Measurements from ENCODE around the gene CDK12.
"Not testable (repeated sequence)": the region's sequence is repeated elsewhere in the genome, so short reads cannot be mapped to it uniquely, and the experiment has no call there.

Gene CDK12

GRCh38 chr17:39507511-39507910 is 46.2 kb downstream of the CDK12 start:
- no peak for DNase-seq (ENCODE audit: low read depth)

GRCh38 chr17:39508987-39509386 is 47.7 kb downstream of the CDK12 start:
- no peak for DNase-seq (ENCODE audit: low read depth)

DNA sequence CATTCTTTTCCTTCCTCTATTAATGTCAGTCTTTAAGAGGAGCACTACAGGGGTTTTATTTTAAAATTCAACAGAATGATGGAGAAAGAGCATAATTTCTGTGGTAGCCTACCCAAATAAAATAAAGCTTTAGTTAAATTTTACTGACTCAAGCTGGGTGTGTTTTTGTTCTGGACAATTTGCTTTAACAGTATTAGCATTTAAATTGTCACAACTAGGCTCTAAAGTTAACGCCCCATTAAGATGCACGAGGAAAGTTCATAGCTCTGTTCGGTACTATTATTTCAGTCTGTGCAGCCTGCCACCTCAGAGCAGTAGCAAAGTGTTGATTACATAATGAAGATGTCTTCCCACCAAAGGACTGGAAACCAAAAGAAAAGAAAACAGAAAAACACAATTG is 52.0 kb downstream of the CDK12 start:
- no peak for DNase-seq (ENCODE audit: low read depth)

GRCh38 chr17:39513915-39514314 is 52.6 kb downstream of the CDK12 start:
- DNase-seq (ENCODE audit: low read depth) = no peak

DNA sequence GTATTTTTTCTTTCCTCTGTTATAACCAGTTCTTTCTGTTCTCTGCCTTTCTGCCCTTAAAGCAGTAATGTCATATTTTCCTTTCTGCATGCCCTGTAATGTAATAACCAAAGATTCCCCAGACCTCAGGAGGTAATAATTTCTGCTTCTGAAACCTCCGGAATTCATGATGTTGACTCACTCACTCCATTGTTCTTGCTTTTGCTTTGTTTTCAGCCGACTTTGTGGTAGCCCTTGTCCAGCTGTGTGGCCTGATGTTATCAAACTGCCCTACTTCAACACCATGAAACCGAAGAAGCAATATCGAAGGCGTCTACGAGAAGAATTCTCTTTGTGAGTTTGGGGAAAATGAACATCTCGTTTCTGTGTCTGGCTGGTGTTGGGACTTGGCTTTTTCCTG is 55.9 kb downstream of the CDK12 start:
- DNase-seq (ENCODE audit: low read depth) = no peak

GRCh38 chr17:39525801-39526506 is 64.7 kb downstream of the CDK12 start:
- no peak for DNase-seq (ENCODE audit: low read depth)

DNA sequence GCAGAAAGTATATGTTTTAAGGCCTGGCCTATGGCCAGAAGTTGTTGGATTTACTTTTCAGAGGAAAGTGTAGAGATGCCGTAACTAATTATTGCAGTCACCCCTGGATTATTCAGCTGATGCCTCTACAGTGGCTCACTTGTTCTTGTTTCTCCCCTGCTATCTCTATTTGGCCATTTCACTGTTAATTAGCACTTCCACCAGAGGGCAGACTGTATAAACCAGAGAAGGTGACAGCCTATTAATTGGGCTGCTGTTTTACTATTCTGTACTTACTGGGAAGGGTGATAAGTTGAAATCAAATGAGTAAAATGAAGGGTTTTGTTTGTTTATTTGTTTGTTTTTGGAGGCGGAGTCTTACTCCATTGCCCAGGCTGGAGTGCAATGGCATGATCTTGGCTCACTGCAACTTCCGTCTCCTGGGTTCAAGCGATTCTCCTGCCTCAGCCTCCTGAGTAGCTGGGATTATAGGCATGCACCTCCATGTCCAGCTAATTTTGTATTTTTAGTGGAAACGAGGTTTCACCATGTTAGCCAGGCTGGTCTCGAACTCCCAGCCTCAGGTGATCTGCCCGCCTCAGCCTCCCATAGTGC is 66.0 kb downstream of the CDK12 start:
- no peak for DNase-seq (ENCODE audit: low read depth)

GRCh38 chr17:39529455-39529854 is 68.2 kb downstream of the CDK12 start:
- no peak for DNase-seq (ENCODE audit: low read depth)

GRCh38 chr17:39530513-39530912 is 69.2 kb downstream of the CDK12 start:
- DNase-seq (ENCODE audit: low read depth) = no peak

GRCh38 chr17:39531252-39531651 is 70.0 kb downstream of the CDK12 start:
- DNase-seq (ENCODE audit: low read depth) = no peak

DNA sequence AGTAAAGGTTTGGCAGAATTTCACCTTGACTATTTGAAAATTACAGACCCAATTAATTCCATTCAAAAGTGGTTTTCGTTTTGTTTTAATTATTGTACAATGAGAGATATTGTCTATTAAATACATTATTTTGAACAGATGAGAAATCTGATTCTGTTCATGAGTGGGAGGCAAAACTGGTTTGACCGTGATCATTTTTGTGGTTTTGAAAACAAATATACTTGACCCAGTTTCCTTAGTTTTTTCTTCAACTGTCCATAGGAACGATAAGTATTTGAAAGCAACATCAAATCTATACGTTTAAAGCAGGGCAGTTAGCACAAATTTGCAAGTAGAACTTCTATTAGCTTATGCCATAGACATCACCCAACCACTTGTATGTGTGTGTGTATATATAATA is 72.6 kb downstream of the CDK12 start:
- DNase-seq (ENCODE audit: low read depth) = no peak

GRCh38 chr17:39534768-39535405 is 73.6 kb downstream of the CDK12 start:
- DNase-seq (ENCODE audit: low read depth) = no peak

DNA sequence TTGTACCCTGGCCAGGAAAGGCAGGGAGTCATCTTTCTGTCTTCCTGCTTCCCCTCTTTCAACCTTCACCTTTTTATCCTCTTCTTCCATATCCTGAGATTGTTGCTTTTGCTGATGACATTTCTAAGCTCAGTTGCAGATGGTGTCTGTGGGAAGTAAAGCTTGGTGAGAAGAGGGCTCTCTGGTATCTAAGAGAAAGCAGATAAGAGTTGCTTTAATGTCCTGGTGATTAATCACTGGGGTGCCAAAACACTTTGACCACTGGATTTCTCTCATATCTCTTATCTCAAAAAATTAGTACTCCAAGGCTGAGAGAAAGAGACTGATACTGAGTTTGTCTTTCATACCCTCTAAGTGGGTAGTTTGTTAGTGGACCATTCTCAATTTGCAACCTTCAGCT is 75.2 kb downstream of the CDK12 start:
- no peak for DNase-seq (ENCODE audit: low read depth)

DNA sequence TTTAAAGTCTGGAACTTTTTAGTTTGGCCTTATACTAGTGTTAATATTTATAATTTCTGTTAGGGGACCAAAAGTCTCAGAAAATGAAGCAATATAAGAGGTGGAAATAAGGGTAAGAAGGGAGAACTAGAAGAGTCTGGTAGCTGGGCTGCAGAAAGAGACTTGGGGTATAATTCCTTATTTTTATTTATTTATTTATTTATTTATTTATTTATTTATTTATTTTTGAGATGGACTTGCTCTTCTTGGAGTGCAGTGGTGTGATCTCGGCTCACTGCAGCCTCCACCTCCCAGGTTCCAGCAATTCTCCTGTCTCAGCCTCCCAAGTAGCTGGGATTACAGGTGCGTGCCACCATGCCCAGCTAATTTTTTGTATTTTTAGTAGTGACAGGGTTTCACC is 76.1 kb downstream of the CDK12 start:
- not testable (repeated sequence) for DNase-seq (ENCODE audit: low read depth)

DNA sequence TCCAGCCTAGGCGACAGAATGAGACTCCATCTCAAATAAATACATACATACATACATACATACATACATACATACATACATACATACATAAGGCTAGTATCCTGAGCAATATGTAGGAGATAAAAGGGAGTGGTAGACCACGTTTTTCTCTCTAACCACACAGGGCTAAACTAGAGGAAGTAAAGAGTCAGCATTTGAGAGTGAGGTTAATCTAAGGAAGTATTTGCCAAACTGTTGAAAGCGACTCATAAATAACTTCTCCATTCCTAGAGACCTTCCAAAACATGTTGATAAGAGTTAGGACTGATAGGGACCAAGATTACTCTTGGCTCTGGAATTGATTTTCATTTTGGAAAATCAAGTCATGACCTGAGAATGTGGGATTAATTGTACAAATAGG is 77.6 kb downstream of the CDK12 start:
- DNase-seq (ENCODE audit: low read depth) = no peak

GRCh38 chr17:39540611-39541010 is 79.3 kb downstream of the CDK12 start:
- DNase-seq (ENCODE audit: low read depth) = no peak

GRCh38 chr17:39541652-39542051 is 80.4 kb downstream of the CDK12 start:
- no peak for DNase-seq (ENCODE audit: low read depth)

- no peak for DNase-seq (ENCODE audit: low read depth)
These were observed 81.9 kb downstream of the CDK12 start for GRCh38 chr17:39543176-39543575.

GRCh38 chr17:39543664-39544063 is 82.4 kb downstream of the CDK12 start:
- DNase-seq (ENCODE audit: low read depth) = no peak

DNA sequence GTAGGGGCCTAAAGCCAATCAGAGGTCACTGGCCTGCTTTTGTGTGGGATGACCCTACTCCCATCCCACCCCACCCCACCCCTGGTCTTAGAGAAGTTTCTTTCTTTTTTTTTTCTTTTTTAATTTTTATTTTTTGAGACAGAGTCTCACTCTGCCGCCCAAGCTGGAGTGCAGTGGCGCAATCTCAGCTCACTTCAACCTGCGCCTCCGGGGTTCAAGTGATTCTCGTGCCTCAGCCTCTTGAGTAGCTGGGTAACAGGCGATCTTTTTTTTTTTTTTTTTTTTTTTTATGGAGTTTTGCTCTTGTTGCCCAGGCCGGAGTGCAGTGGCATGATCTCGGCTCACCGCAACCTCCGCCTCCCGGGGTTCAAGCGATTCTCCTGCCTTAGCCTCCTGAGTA is 83.1 kb downstream of the CDK12 start:
- not testable (repeated sequence) for DNase-seq (ENCODE audit: low read depth)

DNA sequence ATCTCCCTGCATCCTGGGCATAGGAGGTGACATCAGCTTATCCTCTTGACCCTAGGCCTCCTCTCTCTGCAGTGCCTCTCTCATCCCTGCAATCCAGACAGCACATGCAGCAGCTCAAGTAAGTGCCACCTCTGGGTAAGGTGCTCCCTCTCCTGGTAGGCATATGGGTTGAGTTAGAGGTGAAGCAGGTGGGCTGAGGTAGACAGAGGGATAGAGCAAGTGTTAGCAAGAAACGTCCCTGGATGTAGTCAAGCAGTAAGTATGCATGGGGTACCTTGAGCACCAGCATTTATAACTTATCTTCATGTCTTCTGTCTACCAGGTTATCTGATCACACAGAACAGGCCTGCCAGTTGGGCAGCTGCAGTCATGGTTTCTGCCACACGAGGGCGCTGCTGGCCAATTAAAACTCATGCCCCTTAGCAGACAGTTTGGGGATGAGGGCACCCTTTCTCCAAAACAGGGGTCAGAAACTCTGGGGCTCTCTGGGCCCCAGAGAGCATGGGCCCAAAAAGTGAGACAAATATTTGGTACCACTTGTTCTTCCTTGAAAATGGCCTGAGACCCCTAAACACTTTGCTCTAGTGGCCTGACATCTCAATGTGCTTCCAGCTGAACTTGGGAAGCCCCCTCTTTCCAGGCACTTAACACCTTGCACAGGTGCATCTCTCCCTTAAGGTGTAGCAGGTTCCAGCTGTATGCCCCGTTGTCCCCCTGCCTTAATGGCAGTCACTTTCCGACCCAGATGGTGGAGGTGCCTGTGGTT is 86.6 kb downstream of the CDK12 start:
- peak; percentile 63 for DNase-seq (ENCODE audit: low read depth)

GRCh38 chr17:39548494-39549225 is 87.4 kb downstream of the CDK12 start:
- DNase-seq (ENCODE audit: low read depth) = no peak
